ENCODE data around the gene UGGT1. TPM values are rescaled to one million over a fixed set of nuclear protein-coding genes. Genes with fewer than 3 reads are reported as not detected.

The UGGT1 gene
- total RNA-seq, 1 donor from 2014 or later = 51.8 TPM

- no peak for FAIRE-seq
- DNase-seq (ENCODE audit: low spot score in 2 of 2) = no peak
These were observed 18.2 kb downstream of the UGGT1 start for GRCh38 chr2:128109243-128109642.

GRCh38 chr2:128115921-128116623, 25.1 kb downstream of the UGGT1 start:
- no peak for FAIRE-seq

GRCh38 chr2:128134573-128134972, 43.6 kb downstream of the UGGT1 start:
- no peak for DNase-seq (ENCODE audit: low spot score in 2 of 2)
- no peak for FAIRE-seq

More at GRCh38 chr2:128115921-128116623, 25.1 kb downstream of the UGGT1 start:
- DNase-seq (ENCODE audit: low spot score in 2 of 2) = no peak

- FAIRE-seq (no peak), DNase-seq (ENCODE audit: low spot score in 2 of 2) (no peak)
These were observed 46.2 kb downstream of the UGGT1 start for GRCh38 chr2:128137094-128137616.

- no peak for DNase-seq (ENCODE audit: low spot score in 2 of 2)
- no peak for FAIRE-seq
These were observed 48.6 kb downstream of the UGGT1 start for GRCh38 chr2:128139624-128140023.

GRCh38 chr2:128145651-128146050, 54.7 kb downstream of the UGGT1 start:
- FAIRE-seq = no peak
- no peak for DNase-seq (ENCODE audit: low spot score in 2 of 2)

- no peak for FAIRE-seq
These were observed 62.8 kb downstream of the UGGT1 start for GRCh38 chr2:128153786-128154185.

GRCh38 chr2:128154225-128154624, 63.2 kb downstream of the UGGT1 start:
- DNase-seq (ENCODE audit: low spot score in 2 of 2) (no peak), FAIRE-seq (no peak)

More at GRCh38 chr2:128153786-128154185, 62.8 kb downstream of the UGGT1 start:
- no peak for DNase-seq (ENCODE audit: low spot score in 2 of 2)

GRCh38 chr2:128155970-128156369, 65.0 kb downstream of the UGGT1 start:
- FAIRE-seq = no peak
- DNase-seq (ENCODE audit: low spot score in 2 of 2) = no peak

- FAIRE-seq = no peak
- DNase-seq (ENCODE audit: low spot score in 2 of 2) = no peak
These were observed 65.8 kb downstream of the UGGT1 start for GRCh38 chr2:128156812-128157211.

- DNase-seq (ENCODE audit: low spot score in 2 of 2) = no peak
- FAIRE-seq = no peak
These were observed 66.6 kb downstream of the UGGT1 start for GRCh38 chr2:128157644-128158043.

GRCh38 chr2:128158176-128158575, 67.2 kb downstream of the UGGT1 start:
- FAIRE-seq (no peak), DNase-seq (ENCODE audit: low spot score in 2 of 2) (no peak)

GRCh38 chr2:128159437-128159836, 68.4 kb downstream of the UGGT1 start:
- FAIRE-seq = no peak

GRCh38 chr2:128160616-128161275, 69.7 kb downstream of the UGGT1 start:
- FAIRE-seq = no peak

More at GRCh38 chr2:128159437-128159836, 68.4 kb downstream of the UGGT1 start:
- DNase-seq (ENCODE audit: low spot score in 2 of 2) = no peak

GRCh38 chr2:128162266-128162665, 71.3 kb downstream of the UGGT1 start:
- FAIRE-seq = no peak
- no peak for DNase-seq (ENCODE audit: low spot score in 2 of 2)

More at GRCh38 chr2:128160616-128161275, 69.7 kb downstream of the UGGT1 start:
- DNase-seq (ENCODE audit: low spot score in 2 of 2) = no peak

GRCh38 chr2:128164311-128164710, 73.3 kb downstream of the UGGT1 start:
- FAIRE-seq (no peak), DNase-seq (ENCODE audit: low spot score in 2 of 2) (no peak)

GRCh38 chr2:128166746-128167353, 75.8 kb downstream of the UGGT1 start:
- FAIRE-seq (no peak), DNase-seq (ENCODE audit: low spot score in 2 of 2) (no peak)

GRCh38 chr2:128169094-128169493, 78.1 kb downstream of the UGGT1 start:
- FAIRE-seq = no peak
- no peak for DNase-seq (ENCODE audit: low spot score in 2 of 2)

GRCh38 chr2:128169497-128169896, 78.5 kb downstream of the UGGT1 start:
- FAIRE-seq = no peak
- DNase-seq (ENCODE audit: low spot score in 2 of 2) = no peak

GRCh38 chr2:128169933-128170709, 79.1 kb downstream of the UGGT1 start:
- no peak for FAIRE-seq

More at GRCh38 chr2:128169933-128170709, 79.1 kb downstream of the UGGT1 start:
- no peak for DNase-seq (ENCODE audit: low spot score in 2 of 2)
